OCI-LY7 (cell line): Measurements from ENCODE around the gene RASGRP4.

Source experiments
- EZH2phosphoT487 ChIP-seq: fragments of 200-600 bp; sonication (generic); IDR thresholded peaks from 2 replicates; pipeline ENCODE4 v1.6.1; 2018; ENCODE audit warnings: low read depth, borderline replicate concordance, mild to moderate bottlenecking, mixed run types, antibody characterized with exemption, low read length, moderate library complexity, mixed read lengths
- TF ChIP-seq, protein P1 (sequence below): fragments of 200-600 bp; sonication (generic); conservative IDR thresholded peaks from 2 replicates; pipeline ENCODE4 v1.5.1; 2014; ENCODE audit warnings: mild to moderate bottlenecking, antibody characterized with exemption, low read length, moderate library complexity, mixed read lengths

DNA sequence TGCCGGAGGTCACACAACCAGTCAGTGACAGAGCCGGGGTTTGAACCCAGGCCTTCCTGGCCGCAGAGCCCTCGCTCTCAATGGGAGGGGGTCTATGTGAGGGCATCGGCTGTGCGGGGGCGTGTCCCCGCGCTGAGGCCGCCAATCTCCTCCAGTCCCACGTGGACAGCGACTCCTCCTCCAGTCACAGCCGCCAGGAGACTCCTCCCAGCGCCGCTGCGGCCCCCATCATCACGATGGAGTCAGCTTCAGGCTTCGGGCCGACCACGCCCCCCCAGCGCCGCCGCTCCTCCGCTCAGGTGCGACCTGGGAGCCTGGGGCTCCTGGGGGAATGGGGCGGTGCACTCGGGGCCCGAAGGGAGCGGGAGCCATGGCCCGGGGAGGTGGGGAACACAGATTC, 31.5 kb downstream of the RASGRP4 start:
- TF ChIP-seq, protein P1, sequence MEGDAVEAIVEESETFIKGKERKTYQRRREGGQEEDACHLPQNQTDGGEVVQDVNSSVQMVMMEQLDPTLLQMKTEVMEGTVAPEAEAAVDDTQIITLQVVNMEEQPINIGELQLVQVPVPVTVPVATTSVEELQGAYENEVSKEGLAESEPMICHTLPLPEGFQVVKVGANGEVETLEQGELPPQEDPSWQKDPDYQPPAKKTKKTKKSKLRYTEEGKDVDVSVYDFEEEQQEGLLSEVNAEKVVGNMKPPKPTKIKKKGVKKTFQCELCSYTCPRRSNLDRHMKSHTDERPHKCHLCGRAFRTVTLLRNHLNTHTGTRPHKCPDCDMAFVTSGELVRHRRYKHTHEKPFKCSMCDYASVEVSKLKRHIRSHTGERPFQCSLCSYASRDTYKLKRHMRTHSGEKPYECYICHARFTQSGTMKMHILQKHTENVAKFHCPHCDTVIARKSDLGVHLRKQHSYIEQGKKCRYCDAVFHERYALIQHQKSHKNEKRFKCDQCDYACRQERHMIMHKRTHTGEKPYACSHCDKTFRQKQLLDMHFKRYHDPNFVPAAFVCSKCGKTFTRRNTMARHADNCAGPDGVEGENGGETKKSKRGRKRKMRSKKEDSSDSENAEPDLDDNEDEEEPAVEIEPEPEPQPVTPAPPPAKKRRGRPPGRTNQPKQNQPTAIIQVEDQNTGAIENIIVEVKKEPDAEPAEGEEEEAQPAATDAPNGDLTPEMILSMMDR, result no peak
- TF ChIP-seq EZH2phosphoT487, result no peak
